Neural cell (in vitro differentiated cells): ENCODE measurements around the gene EYA4. TPM values are rescaled to one million over a fixed set of nuclear protein-coding genes. Genes with fewer than 3 reads are reported as not detected.

Experiments used
- H2AFZ ChIP-seq: fragments of 200-600, 300-800 bp; sonication (generic), shearing (Covaris generic); 2 replicates; pipeline ENCODE4 v1.6.0; 2014; ENCODE audit warnings: low read depth, mild to moderate bottlenecking, antibody characterized with exemption, low read length, moderate library complexity
- H3F3A ChIP-seq: fragments of 200-600 bp; shearing (Covaris generic); 2 replicates; pipeline ENCODE4 v1.6.1; 2016; ENCODE audit warnings: mild to moderate bottlenecking, moderate library complexity, mixed read lengths, antibody characterized with exemption, low read length; ENCODE audit not compliant: insufficient read depth, poor library complexity, severe bottlenecking
- H3K27ac ChIP-seq: fragments of 200-600, 300-800 bp; sonication (generic), shearing (Covaris generic); 2 replicates; pipeline ENCODE4 v1.5.1; 2014; ENCODE audit warnings: mild to moderate bottlenecking, low read length, moderate library complexity
- H3K27me3 ChIP-seq: fragments of 300-800, 200-600 bp; sonication (generic), shearing (Covaris generic); 2 replicates; pipeline ENCODE4 v1.6.0; 2014; ENCODE audit warnings: mild to moderate bottlenecking, low read depth, low read length, moderate library complexity; ENCODE audit not compliant: insufficient read depth
- H3K36me3 ChIP-seq: fragments of 300-800, 200-600 bp; sonication (generic), shearing (Covaris generic); 2 replicates; pipeline ENCODE4 v1.5.1; 2014; ENCODE audit warnings: mild to moderate bottlenecking, antibody characterized with exemption, low read length, moderate library complexity; ENCODE audit not compliant: insufficient read depth
- H3K4me2 ChIP-seq: fragments of 300-800, 200-600 bp; sonication (generic), shearing (Covaris generic); 2 replicates; pipeline ENCODE4 v1.6.0; 2014; ENCODE audit warnings: mild to moderate bottlenecking, low read length
- H3K4me3 ChIP-seq: fragments of 300-800, 200-600 bp; sonication (generic), shearing (Covaris generic); 2 replicates; pipeline ENCODE4 v1.5.1; 2014; ENCODE audit warnings: mild to moderate bottlenecking, low read length, moderate library complexity
- H3K79me2 ChIP-seq: fragments of 200-600 bp; shearing (Covaris generic); replicated peaks from 2 replicates; pipeline ENCODE4 v1.6.0; 2014; ENCODE audit warnings: mild to moderate bottlenecking, low read length, moderate library complexity; ENCODE audit not compliant: insufficient read depth
- H3K9ac ChIP-seq: fragments of 300-800, 200-600 bp; sonication (generic), shearing (Covaris generic); 2 replicates; pipeline ENCODE4 v1.6.1; 2016; ENCODE audit warnings: mild to moderate bottlenecking, low read length, mixed read lengths
- H3K9me2 ChIP-seq: fragments of 200-600 bp; shearing (Covaris generic); 2 replicates; pipeline ENCODE4 v1.6.1; 2016; ENCODE audit warnings: mild to moderate bottlenecking, low read length, mixed read lengths; ENCODE audit not compliant: insufficient read depth
- H3K9me3 ChIP-seq: fragments of 200-600, 300-800 bp; sonication (generic), shearing (Covaris generic); 2 replicates; pipeline ENCODE4 v1.6.1; 2016; ENCODE audit warnings: mild to moderate bottlenecking, mixed run types, low read length, moderate library complexity, mixed read lengths
- H4K20me1 ChIP-seq: fragments of 200-600 bp; shearing (Covaris generic); 2 replicates; pipeline ENCODE4 v1.6.1; 2016; ENCODE audit warnings: mild to moderate bottlenecking, mixed run types; ENCODE audit not compliant: insufficient read depth
- CTCF ChIP-seq: fragments of 450-650 bp; IDR thresholded peaks from 2 replicates; pipeline ENCODE4 v1.5.1; 2014; ENCODE audit warnings: antibody characterized with exemption, mild to moderate bottlenecking, moderate library complexity; ENCODE audit not compliant: poor library complexity, severe bottlenecking
- EP300 ChIP-seq: fragments of 450-650 bp; conservative IDR thresholded peaks from 2 replicates; pipeline ENCODE4 v1.6.1; 2014; ENCODE audit warnings: antibody characterized with exemption, mild to moderate bottlenecking, moderate library complexity; ENCODE audit not compliant: poor library complexity, severe bottlenecking
- EZH2 ChIP-seq: fragments of 200-600, 300-800 bp; shearing (Covaris generic), sonication (generic); IDR thresholded peaks from 2 replicates; pipeline ENCODE4 v1.6.1; 2014; ENCODE audit warnings: antibody characterized with exemption, low read length, borderline replicate concordance, mild to moderate bottlenecking; ENCODE audit not compliant: insufficient read depth, poor library complexity, severe bottlenecking
- MXI1 ChIP-seq: fragments of 450-650 bp; conservative IDR thresholded peaks from 2 replicates; pipeline ENCODE4 v1.6.1; 2014; ENCODE audit warnings: antibody characterized with exemption, mild to moderate bottlenecking; ENCODE audit not compliant: poor library complexity, severe bottlenecking
- POLR2AphosphoS5 ChIP-seq: IDR thresholded peaks from 2 replicates; pipeline ENCODE4 v1.6.1; 2012
- RAD21 ChIP-seq: fragments of 450-650 bp; conservative IDR thresholded peaks from 2 replicates; pipeline ENCODE4 v1.6.1; 2014; ENCODE audit warnings: antibody characterized with exemption, mild to moderate bottlenecking, moderate library complexity
- SMC3 ChIP-seq: fragments of 450-650 bp; conservative IDR thresholded peaks from 2 replicates; pipeline ENCODE4 v1.6.1; 2014; ENCODE audit warnings: antibody characterized with exemption, mild to moderate bottlenecking, moderate library complexity; ENCODE audit not compliant: poor library complexity
- TAF1 ChIP-seq: IDR thresholded peaks from 2 replicates; pipeline ENCODE4 v1.6.1; 2012; ENCODE audit warnings: low read depth
- polyA plus RNA-seq: library from polyadenylated mRNA; depleted of rRNA; stranded (reverse); fragments of >200 nt; gene quantifications from 2 replicates; pipeline ENCODE4 v1.2.3, GENCODE V29; 2014
- TF ChIP-seq, protein P1 (sequence below): IDR thresholded peaks from 2 replicates; pipeline ENCODE4 v1.6.1; 2012; ENCODE audit warnings: borderline replicate concordance

Gene EYA4
- polyA plus RNA-seq, 1 donor from 2014 or later: 2.6 TPM

GRCh38 chr6:133358574-133359150 lies 117.5 kb downstream of the EYA4 start:
- Histone ChIP-seq H3K36me3 (no peaks in the 10 kb centered on the region), H3K27ac (no peak overlapping the region), H3K4me2 (no peak overlapping the region), H4K20me1 (no peaks in the 10 kb centered on the region), H3K9ac (no peak overlapping the region), H2AFZ (no peak overlapping the region), H3K9me2 (no peaks in the 10 kb centered on the region), H3K27me3 (no peaks in the 10 kb centered on the region), H3K9me3 (no peaks in the 10 kb centered on the region), H3K4me3 (no peak overlapping the region), H3F3A (no peaks in the 10 kb centered on the region), H3K79me2 (no peaks in the 10 kb centered on the region)
- no peak for TF ChIP-seq EZH2
- no peak for TF ChIP-seq SMC3
- TF ChIP-seq TAF1: no peak
- TF ChIP-seq MXI1: no peak
- TF ChIP-seq POLR2AphosphoS5: no peak
- TF ChIP-seq EP300: no peak
- TF ChIP-seq CTCF: no peak
- TF ChIP-seq RAD21: no peak
- TF ChIP-seq, protein P1, sequence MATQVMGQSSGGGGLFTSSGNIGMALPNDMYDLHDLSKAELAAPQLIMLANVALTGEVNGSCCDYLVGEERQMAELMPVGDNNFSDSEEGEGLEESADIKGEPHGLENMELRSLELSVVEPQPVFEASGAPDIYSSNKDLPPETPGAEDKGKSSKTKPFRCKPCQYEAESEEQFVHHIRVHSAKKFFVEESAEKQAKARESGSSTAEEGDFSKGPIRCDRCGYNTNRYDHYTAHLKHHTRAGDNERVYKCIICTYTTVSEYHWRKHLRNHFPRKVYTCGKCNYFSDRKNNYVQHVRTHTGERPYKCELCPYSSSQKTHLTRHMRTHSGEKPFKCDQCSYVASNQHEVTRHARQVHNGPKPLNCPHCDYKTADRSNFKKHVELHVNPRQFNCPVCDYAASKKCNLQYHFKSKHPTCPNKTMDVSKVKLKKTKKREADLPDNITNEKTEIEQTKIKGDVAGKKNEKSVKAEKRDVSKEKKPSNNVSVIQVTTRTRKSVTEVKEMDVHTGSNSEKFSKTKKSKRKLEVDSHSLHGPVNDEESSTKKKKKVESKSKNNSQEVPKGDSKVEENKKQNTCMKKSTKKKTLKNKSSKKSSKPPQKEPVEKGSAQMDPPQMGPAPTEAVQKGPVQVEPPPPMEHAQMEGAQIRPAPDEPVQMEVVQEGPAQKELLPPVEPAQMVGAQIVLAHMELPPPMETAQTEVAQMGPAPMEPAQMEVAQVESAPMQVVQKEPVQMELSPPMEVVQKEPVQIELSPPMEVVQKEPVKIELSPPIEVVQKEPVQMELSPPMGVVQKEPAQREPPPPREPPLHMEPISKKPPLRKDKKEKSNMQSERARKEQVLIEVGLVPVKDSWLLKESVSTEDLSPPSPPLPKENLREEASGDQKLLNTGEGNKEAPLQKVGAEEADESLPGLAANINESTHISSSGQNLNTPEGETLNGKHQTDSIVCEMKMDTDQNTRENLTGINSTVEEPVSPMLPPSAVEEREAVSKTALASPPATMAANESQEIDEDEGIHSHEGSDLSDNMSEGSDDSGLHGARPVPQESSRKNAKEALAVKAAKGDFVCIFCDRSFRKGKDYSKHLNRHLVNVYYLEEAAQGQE: no peak

- TF ChIP-seq TAF1 (no peak), SMC3 (no peak), EP300 (no peak), CTCF (no peak), EZH2 (no peak), RAD21 (no peak), MXI1 (no peak), POLR2AphosphoS5 (no peak)
- TF ChIP-seq, protein P1: no peak
- Histone ChIP-seq H3K4me3 (no peak overlapping the region), H3K27ac (no peak overlapping the region), H3K9ac (no peak overlapping the region), H2AFZ (no peak overlapping the region), H3K4me2 (no peak overlapping the region), H3K9me2 (no peaks in the 10 kb centered on the region), H3K36me3 (no peaks in the 10 kb centered on the region), H3K27me3 (no peaks in the 10 kb centered on the region), H4K20me1 (no peaks in the 10 kb centered on the region), H3K9me3 (no peaks in the 10 kb centered on the region), H3K79me2 (no peaks in the 10 kb centered on the region), H3F3A (no peaks in the 10 kb centered on the region)
Observed at GRCh38 chr6:133359256-133359655, 118.1 kb downstream of the EYA4 start.
